Ectodermal cell (in vitro differentiated cells): Measurements from ENCODE around the gene FGF14.
"Not testable (repeated sequence)": the region's sequence is repeated elsewhere in the genome, so short reads cannot be mapped to it uniquely, and the experiment has no call there.

Source experiments
- H3K27ac ChIP-seq: 2 replicates; pipeline ENCODE4 v1.7.0; 2013; ENCODE audit warnings: mild to moderate bottlenecking, low read depth, low read length; ENCODE audit not compliant: insufficient read depth, poor library complexity, severe bottlenecking
- H3K27me3 ChIP-seq: 2 replicates; pipeline ENCODE4 v1.7.0; 2013; ENCODE audit warnings: mild to moderate bottlenecking, low read length; ENCODE audit not compliant: insufficient read depth, control insufficient read depth, poor library complexity, severe bottlenecking
- H3K36me3 ChIP-seq: one replicate; pipeline ENCODE4 v1.7.0; 2013; ENCODE audit warnings: low read length; ENCODE audit not compliant: control insufficient read depth, insufficient read depth
- H3K4me1 ChIP-seq: one replicate; pipeline ENCODE4 v1.7.0; 2013; ENCODE audit warnings: low read length; ENCODE audit not compliant: control insufficient read depth, insufficient read depth
- H3K4me3 ChIP-seq: 2 replicates; pipeline ENCODE4 v1.7.0; 2013; ENCODE audit warnings: low read depth, low read length, control low read depth; ENCODE audit not compliant: insufficient read depth
- H3K9me3 ChIP-seq: 2 replicates; pipeline ENCODE4 v1.7.0; 2013; ENCODE audit warnings: mild to moderate bottlenecking, low read length, moderate library complexity; ENCODE audit not compliant: control insufficient read depth
- WGBS, 2 experiments: methylation state at CpG; one replicate each; pipeline ENCODE4 v1.1.7; 2013; ENCODE audit warnings: missing lambda C conversion rate in 2 of 2; 5-methylcytosine and 5-hydroxymethylcytosine counted together

FGF14 gene

DNA sequence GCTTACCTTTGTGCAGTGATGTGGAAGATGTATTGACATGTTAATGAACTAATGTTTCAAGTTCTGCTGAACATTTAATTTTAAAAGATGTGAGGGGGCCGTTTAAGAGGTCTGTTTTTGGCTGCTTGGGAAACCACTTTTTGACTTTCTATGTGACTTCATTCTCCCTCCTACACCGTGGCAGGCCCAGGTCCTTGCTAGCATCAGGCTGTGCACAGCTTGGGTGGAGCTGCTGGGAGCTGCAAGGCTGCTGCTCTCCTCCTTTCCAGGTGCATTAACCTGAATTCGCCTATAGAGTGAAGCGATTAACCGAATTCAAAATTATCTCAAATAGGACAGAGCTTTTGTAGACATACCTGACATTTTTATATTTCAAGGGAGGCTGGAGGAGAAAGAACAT, 249.1 kb downstream of the FGF14 start:
- 89 to 90% methylated on average over 5 of the region's 5 CpGs for WGBS, 2 experiments
- Histone ChIP-seq H3K9me3 (no peaks in the 10 kb centered on the region), H3K4me1 (no peaks in the 10 kb centered on the region), H3K27me3 (no peaks in the 10 kb centered on the region), H3K36me3 (no peaks in the 10 kb centered on the region), H3K4me3 (no peak overlapping the region), H3K27ac (no peak overlapping the region)

DNA sequence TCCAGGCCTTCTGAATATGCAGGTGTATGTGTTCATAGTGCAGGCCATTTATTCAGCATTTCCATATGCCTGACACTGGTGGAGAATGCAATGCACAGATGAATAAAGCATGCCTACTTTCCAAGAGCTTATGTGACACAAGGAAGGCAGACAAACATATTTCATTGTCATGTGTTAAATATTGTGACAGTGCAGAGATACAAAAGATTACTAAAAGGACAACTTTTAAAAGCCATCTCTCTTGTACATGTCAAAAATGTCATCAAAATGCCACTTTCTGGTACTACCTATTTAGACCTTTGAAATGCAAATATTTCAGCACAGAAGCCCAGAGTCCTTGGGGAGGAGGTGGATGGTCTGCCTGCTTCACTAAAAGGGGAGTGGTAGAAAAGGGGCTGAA, 254.5 kb downstream of the FGF14 start:
- Histone ChIP-seq H3K4me1 (no peaks in the 10 kb centered on the region), H3K36me3 (no peaks in the 10 kb centered on the region), H3K27me3 (no peaks in the 10 kb centered on the region), H3K4me3 (no peak overlapping the region), H3K9me3 (no peaks in the 10 kb centered on the region), H3K27ac (no peak overlapping the region)

DNA sequence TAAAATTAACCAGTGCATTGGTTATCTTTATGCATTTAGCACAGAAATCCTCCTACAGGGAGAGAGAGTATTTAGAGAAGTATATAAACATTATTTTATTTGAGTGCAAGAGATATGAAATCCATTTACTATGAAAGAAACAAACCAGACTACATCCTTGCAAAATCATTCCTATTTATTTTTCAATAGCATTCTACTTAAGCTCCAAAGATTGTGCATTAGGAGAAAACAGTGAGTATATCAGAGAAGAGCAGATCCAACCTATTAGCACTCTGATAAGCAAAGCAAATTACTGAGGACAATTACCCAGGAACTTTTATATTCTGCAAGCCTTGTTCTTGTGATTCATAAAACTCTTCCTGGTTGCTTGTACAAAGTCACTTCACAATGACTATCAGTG, 256.1 kb downstream of the FGF14 start:
- no peaks in the 10 kb centered on the region for H3K27me3 ChIP-seq
- no peaks in the 10 kb centered on the region for H3K4me1 ChIP-seq
- H3K36me3 ChIP-seq, result no peaks in the 10 kb centered on the region
- H3K4me3 ChIP-seq, result no peak overlapping the region
- no peak overlapping the region for H3K27ac ChIP-seq
- no peaks in the 10 kb centered on the region for H3K9me3 ChIP-seq

DNA sequence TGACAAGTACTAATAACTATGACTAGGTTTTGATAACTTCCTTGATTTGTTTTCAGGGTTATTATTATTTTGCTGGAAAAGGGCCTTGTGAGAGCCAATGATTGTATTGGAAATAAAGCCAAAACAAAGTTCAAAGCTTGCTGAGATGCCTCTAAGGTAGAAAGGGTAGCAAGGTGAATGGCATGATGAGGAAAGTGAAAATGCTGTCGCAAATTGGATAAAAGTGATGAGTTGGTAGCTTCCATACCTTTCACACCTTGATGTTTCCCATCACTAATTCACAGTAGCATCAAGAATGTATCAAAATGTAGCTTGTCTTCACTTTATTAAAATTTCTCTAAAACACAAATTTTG, 259.4 kb downstream of the FGF14 start:
- no peaks in the 10 kb centered on the region for H3K9me3 ChIP-seq
- no peaks in the 10 kb centered on the region for H3K36me3 ChIP-seq
- no peaks in the 10 kb centered on the region for H3K27me3 ChIP-seq
- 83% methylated on average over 1 of the region's 1 CpG; no CpG with 5 or more reads in 1 of the 2 experiments for WGBS, 2 experiments
- H3K4me3 ChIP-seq, result no peak overlapping the region
- H3K27ac ChIP-seq, result no peak overlapping the region
- no peaks in the 10 kb centered on the region for H3K4me1 ChIP-seq

DNA sequence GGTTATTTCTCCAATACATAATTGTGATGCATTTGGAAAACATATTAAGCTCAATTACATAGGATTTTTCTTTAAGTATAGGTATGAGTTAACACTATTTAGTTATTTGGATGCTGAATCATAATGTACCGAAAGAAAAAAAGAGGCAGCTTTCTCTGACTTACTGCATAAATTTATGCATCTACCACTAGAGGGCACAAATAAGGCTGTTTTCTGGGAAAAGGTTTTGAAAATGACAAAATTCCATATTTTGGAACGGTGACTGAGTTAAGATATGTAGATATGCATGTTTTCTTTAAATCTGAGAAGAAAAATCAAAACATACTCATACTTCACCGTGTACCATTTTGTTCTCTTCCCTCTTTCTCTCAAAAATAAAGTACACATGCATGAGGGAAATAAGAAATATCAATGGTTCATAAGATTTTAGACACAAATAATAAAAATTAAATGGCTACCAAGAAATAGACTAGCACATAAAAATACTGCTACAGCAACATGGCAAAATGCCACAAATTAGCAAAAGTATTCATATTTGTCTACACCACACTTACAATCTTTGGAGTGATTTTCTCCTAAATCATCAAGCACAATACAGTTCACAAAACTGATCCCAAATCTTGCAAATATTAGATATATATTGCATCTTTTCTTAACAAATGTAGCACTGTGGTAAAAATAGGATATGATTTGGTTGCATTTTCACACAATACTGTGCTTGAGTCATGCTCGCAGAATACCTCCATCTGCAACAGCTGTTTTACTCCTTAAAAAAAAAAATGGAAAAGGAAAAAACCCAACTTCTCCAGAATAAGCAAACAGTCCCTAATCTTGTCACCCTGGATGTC, 260.0 kb downstream of the FGF14 start:
- 74 to 100% methylated on average over 1 to 3 of the region's 4 CpGs for WGBS, 2 experiments
- Histone ChIP-seq H3K36me3 (no peaks in the 10 kb centered on the region), H3K27ac (no peak overlapping the region), H3K9me3 (no peaks in the 10 kb centered on the region), H3K4me1 (no peaks in the 10 kb centered on the region), H3K4me3 (no peak overlapping the region), H3K27me3 (no peaks in the 10 kb centered on the region)

DNA sequence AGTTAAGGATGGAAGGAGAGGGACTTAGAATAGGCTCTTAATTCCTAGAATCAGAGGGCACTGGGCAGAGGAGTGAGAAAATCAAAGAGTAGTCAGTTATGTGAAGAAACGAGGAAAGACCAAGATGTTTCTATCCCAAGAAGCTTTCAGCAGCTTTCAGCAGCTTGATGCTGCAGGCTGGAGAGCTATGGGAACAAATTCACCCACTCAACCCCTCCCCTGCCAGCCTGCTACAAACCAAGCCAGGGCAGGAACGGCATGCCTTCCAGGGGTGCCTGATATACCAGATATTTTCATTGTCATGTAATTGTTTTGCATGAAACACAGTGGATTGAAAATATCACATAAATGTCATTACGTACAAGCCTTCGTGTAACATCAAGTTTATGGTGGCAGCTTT, 262.2 kb downstream of the FGF14 start:
- no peaks in the 10 kb centered on the region for H3K36me3 ChIP-seq
- H3K27ac ChIP-seq, result no peak overlapping the region
- H3K4me1 ChIP-seq, result no peaks in the 10 kb centered on the region
- no peaks in the 10 kb centered on the region for H3K9me3 ChIP-seq
- H3K4me3 ChIP-seq, result no peak overlapping the region
- H3K27me3 ChIP-seq, result no peaks in the 10 kb centered on the region
- 71 to 97% methylated on average over 2 to 4 of the region's 4 CpGs for WGBS, 2 experiments

DNA sequence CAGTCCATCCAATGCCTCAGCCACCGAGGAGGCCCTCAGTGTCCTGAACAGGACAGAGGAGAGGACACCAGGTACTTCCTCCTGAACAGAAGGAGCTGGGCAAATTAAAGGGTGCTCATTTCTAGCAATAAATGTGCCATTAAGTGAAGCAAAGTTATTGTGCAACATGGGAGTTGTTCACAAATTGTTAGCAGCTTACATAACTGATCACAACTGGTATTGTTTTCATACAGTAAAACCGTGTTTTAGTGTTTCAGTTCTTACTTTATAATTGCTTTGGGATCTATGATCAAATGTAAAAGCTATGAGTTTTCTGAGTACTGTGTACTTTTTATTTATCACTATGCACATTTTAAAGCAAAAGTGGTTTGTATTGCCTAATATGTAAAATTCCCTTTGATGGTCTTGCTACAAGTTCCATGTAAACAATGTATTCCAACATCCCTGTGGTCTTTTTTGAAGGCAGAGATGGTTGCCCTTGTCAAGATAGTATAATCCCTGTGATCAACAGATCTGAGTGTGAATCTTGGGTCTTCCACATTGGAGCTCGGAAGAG, 263.1 kb downstream of the FGF14 start:
- Histone ChIP-seq H3K4me1 (no peaks in the 10 kb centered on the region), H3K27ac (no peak overlapping the region), H3K36me3 (no peaks in the 10 kb centered on the region), H3K27me3 (no peaks in the 10 kb centered on the region), H3K9me3 (no peaks in the 10 kb centered on the region), H3K4me3 (no peak overlapping the region)
- 76 to 91% methylated on average over 2 to 3 of the region's 3 CpGs for WGBS, 2 experiments

DNA sequence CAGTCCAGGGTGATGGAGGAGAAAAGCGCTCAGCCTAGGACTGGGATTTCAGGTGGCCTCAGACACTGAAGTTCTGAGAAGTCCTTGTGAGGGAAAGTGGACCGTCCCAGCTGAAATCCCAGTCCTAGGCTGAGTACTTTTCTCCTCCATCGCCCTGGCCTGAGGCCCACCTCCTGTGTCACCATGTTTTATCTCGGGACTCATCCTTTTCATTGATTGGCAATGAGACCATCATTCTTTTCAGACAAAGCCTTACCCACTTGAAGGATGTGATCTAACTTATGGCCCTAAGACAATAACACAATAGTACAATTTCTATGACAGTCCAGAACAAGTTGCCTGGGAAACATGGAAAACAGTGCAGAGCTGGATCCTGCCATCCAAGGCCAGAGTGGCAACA, 263.9 kb downstream of the FGF14 start:
- not testable (repeated sequence) for H3K36me3 ChIP-seq, H3K4me3 ChIP-seq, H3K27me3 ChIP-seq, H3K9me3 ChIP-seq, H3K27ac ChIP-seq, H3K4me1 ChIP-seq
- 91 to 94% methylated on average over 4 of the region's 4 CpGs for WGBS, 2 experiments

DNA sequence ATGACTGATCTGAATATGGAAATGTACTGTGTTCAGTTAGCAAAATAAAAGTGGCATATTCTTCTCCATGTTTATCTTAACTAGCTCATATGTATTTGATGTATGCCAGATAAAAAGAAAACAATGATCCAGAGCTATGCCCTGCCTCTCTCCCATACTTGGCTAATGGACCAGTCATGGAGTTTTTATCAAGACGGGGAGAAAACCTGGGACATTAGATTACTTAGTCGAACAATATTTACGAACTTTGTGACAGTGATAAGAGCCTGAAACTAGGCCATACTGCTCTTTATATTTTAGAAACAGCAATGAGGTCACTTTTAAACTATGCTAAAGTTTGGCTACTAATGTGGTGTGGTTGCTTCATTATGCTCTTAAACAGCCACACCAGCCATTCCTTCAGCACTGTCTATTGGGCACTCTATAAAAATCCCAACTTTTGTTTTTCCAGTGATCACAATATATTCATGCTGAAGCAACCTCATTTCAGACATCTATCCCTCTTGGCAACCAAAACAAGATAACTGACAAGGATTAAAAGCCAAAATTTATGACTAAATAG, 265.0 kb downstream of the FGF14 start:
- no peak overlapping the region for H3K4me3 ChIP-seq
- H3K9me3 ChIP-seq, result no peaks in the 10 kb centered on the region
- H3K27me3 ChIP-seq, result no peaks in the 10 kb centered on the region
- H3K36me3 ChIP-seq, result no peaks in the 10 kb centered on the region
- no peak overlapping the region for H3K27ac ChIP-seq
- H3K4me1 ChIP-seq, result no peaks in the 10 kb centered on the region
- 91 to 98% methylated on average over 3 of the region's 3 CpGs for WGBS, 2 experiments

DNA sequence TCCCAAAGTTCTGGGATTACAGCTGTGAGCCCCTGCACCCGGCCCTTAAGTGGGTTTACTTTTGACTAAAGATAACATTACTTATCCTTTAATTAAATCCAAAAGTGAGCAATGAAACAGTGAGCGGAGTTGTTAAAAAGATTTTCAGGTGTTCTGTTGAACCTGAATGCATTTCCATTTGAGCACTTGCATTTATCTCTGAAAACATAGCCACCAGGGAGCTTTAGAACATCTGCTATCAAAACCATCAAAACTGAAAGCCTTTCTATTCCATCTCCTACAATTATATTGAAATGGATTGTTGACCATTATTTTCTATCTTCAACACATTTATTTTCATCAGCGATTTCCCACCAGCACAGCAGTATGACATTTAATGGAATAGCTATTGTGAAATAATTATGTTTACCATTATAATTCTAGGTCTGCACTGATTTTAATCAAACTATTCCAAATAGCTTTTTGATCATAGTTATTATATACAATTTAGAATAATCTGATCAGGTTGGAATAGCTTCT, 269.0 kb downstream of the FGF14 start:
- WGBS, 2 experiments, result 91 to 100% methylated on average over 2 of the region's 3 CpGs
- Histone ChIP-seq H3K27ac (no peak overlapping the region), H3K9me3 (no peaks in the 10 kb centered on the region), H3K4me1 (no peaks in the 10 kb centered on the region), H3K4me3 (no peak overlapping the region), H3K36me3 (no peaks in the 10 kb centered on the region), H3K27me3 (no peaks in the 10 kb centered on the region)
